Activated CD8-positive, alpha-beta memory T cell treated with anti-CD3 and anti-CD28 coated beads, Interleukin-2, amount 50 U/mL, for 24 hours (primary cell): Measurements from ENCODE around the gene NKAIN2.

Experiments
- DNase-seq: peaks from one replicate; pipeline ENCODE4 v3.0.0-alpha.2; 2020; ENCODE audit errors: extremely low read depth

The NKAIN2 gene

DNA sequence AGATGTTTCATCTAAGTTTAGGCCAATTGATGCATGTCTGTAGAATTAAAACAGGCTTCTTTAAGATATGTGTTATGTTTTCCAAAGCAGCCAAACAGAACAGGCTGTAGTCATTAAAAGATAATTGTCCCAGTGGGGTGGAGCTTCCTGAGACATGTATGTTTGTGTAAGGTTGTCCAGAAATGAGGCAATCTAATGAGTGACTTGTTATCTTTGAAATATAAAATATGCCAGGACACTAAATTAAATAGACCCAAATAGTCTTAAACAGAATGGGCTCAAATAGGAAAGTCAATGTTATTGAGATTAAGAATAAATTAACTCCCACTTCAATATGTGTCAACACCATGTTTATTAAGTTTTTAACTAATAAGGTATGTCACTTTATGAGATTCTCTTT is 953.9 kb downstream of the NKAIN2 start:
- DNase-seq: no peak

- no peak for DNase-seq
Measured at GRCh38 chr6:124758663-124759062, 955.0 kb downstream of the NKAIN2 start.

DNA sequence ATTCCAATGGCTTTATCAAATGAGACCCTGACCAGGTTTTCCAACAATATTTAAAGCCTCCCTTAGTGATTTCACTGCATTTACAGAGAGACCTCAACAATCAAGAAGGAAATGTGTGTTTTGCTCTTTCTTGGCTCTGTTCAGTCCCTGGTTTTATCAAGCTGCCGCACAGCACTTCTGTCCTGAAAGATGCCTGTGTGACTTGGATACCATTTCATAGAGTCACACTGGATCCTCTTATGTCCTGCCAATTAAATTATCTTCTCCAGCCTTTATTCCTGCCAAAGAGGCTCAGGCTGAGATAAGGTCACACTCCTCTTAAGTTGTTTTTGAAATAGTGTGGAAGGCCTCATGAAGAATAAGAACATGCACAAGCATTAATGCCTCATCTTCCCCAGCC is 961.6 kb downstream of the NKAIN2 start:
- DNase-seq: no peak

- DNase-seq: no peak
Measured at GRCh38 chr6:124768224-124768623, 964.6 kb downstream of the NKAIN2 start.

- no peak for DNase-seq
Measured at GRCh38 chr6:124769811-124770544, 966.3 kb downstream of the NKAIN2 start.

DNA sequence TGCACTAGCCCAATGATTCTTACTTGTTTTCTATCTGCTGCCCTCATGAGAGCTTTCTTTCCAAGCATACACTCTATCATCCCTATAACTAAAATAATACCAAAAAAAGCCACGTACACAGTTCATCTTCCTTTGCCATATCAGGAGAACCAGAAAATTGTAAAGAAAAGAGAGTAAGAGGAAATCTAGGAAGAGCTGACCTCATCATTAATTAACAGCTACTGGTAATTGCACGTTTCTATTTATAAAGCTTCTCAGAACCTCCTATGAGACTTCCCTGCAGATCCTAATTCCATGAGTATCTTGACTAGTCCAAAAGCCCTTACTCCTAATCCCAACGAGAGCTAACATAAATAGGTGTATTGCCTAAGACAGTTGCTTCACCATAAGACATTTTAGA is 967.1 kb downstream of the NKAIN2 start:
- no peak for DNase-seq

GRCh38 chr6:124772733-124773319 is 969.2 kb downstream of the NKAIN2 start:
- DNase-seq: no peak

DNA sequence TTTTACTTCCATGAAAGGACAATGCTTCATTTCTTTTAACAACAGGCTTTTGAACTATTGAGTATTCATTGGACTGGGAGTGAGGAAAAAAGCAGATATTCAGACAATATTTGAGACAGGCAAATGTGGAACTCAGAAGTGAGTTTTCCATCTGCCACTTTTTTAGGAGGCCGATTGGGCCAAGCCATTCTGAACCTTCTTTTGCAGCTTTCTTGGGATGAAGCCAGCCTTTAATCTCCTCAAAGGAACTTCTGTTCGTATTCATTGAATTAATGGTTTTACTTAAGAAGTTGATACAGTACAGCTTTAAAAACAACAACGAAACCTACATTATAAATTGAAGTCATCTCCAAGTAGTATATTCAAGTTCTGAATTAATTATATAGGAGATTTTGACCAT is 971.5 kb downstream of the NKAIN2 start:
- DNase-seq: no peak

DNA sequence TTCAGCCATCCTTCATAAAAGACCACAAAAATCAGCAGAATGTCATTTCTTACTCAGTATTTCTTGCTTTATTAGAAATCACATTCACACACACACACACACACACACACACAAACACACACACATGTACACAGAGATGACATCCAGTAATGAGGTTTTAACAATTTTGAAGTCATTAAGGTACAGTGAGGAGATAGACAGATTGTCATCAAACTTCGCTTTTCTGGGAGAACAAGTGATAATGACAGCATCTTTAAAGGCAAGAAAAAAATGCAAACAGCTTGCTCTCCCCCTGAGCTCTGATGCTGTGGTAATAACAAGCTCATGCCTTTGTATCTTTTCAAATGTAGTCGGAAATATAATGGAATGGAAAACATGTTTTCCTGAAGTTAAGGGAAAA is 974.2 kb downstream of the NKAIN2 start:
- no peak for DNase-seq

GRCh38 chr6:124780623-124781022 is 977.0 kb downstream of the NKAIN2 start:
- no peak for DNase-seq

- no peak for DNase-seq
Measured at GRCh38 chr6:124783344-124783743, 979.7 kb downstream of the NKAIN2 start.

- no peak for DNase-seq
Measured at GRCh38 chr6:124791156-124791555, 987.5 kb downstream of the NKAIN2 start.

- DNase-seq: no peak
Measured at GRCh38 chr6:124792386-124792785, 988.7 kb downstream of the NKAIN2 start.

DNA sequence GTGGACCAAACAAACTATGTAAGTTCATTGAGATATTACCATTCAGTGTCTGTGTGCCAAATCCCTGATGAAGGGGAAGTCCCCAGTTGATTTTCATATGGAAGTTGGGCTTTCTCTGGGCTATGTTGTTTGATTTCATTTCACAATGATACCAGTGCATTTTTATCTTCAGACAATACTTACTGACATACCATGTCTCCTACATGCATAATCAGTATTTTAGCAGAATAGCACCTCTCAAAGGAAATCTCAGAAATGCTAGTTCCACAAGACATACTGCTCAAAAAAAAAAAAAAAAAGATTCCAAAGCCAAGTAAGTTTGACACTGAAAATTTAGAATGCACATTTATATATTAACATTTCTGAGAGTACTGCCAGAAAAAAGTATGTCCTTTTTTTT is 989.7 kb downstream of the NKAIN2 start:
- DNase-seq: no peak

DNA sequence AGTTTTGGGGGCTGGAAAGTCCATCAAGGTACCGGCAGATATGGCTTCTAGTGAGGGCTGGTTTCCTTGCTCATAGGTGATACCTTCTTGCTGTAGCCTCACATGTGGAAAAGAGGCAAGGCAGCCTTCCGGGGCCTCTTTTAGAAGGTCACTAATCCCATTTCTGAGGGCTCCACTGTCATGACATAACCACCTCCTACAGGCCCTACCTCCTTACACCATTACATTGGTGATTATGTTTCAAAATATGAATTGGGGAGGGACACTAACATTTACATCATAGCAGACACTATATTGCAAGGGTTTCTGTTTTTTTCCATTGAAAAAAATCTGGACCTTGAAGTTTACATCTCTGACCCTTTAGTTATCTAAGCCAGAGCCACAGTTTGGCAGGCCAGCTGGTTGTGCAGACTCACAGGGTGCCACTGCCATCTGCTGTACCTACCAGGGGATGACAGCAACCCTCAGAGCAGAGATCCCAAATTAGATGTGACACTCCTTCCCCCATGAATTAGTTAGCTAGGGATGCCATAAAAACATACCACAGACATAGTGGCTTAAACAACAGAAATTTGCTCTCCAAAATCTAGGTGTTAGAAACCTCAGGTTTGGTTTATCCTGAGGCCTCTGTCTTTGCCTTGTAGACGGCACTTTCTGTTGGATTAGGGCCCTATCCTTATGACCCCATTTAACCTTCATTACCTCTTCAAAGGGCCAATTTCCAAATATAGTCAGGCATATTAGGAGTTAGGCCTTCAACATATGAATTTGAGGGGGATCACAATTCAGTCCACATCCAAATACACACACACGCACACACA is 992.2 kb downstream of the NKAIN2 start:
- DNase-seq: no peak

DNA sequence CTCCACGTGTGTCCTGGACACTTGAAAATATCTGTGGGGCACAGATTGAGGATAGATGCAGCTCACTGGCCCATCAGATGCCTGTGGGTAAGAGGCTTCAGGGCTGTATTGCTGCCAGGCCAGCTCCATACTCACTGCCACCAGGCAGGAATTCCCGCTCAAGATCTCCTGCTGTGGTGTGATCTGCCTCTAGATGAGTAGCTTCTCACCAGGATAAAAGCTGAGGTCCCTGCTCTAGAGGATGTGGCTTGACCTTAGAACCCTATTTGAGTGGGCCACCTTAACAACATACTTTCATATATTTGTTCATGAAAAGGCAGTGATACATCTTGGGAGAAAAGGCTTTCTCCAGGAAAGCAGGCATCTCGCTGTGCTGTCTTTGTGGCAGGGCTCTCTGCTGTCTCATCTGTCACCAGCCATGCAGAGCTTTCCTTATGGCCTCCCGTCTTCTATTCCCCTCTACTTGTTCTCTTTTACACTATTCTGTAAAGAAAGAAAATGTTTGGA is 992.9 kb downstream of the NKAIN2 start:
- no peak for DNase-seq

DNA sequence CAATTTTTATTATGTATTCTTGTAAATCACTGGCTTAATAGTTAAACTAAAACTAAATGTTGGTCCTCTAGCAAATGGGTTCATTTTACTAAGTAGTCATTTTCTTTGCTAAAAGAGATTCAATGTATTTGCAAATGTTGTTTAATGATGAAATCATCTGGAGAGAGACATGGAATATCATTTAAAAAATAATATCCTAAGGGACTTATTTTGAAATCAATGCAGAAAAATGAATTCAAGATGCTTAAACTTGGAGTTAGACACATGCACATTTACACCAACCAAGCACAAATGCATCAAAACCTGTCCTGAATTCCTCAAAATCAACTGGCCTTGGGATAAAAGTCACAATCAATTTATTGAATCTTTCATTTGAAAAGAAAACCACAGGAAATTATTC is 993.6 kb downstream of the NKAIN2 start:
- DNase-seq: no peak

- no peak for DNase-seq
Measured at GRCh38 chr6:124798942-124799496, 995.4 kb downstream of the NKAIN2 start.

DNA sequence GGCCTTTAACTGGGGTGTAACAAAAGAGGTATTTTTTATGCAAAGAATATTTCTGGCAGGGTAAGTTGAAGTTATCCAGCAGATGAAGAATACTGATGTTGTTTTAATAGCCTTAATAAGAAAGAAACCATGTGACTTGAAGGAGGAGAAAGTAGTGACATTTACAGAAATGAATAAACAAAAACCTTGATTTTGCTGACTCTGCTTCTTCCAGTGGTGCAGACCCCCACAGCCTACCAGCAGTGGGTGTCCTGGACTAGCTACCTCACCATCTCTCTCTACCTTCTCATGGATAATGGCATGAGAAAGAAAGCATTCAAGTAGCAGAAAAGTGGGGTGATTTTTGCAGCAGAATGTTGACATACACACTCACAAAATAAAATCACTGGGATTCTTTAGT is 996.0 kb downstream of the NKAIN2 start:
- no peak for DNase-seq

DNA sequence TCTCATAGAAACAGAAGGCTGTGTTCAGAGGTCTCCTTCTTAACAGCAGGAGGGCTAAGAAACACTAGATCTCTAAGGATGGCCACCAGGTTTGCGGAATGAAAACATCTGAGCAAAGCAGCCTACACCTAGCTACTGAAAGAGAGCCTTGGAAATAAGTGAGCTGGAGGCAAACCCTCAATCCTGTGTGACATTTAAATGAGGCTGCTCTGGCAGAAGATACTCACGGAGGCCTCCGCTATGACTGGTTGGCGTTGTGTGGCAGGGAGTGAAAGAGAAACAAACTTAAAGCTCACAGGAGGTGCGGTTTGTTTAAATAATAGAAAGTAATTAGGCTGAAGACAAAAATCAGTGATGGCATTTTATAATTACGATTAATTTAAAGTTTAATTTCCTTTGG is 996.6 kb downstream of the NKAIN2 start:
- DNase-seq: no peak

- no peak for DNase-seq
Measured at GRCh38 chr6:124812067-124812466, 1008.4 kb downstream of the NKAIN2 start.

- DNase-seq: no peak
Measured at GRCh38 chr6:124819346-124819745, 1015.7 kb downstream of the NKAIN2 start.
